Measurements from ENCODE around the gene ABTB2.

DNA sequence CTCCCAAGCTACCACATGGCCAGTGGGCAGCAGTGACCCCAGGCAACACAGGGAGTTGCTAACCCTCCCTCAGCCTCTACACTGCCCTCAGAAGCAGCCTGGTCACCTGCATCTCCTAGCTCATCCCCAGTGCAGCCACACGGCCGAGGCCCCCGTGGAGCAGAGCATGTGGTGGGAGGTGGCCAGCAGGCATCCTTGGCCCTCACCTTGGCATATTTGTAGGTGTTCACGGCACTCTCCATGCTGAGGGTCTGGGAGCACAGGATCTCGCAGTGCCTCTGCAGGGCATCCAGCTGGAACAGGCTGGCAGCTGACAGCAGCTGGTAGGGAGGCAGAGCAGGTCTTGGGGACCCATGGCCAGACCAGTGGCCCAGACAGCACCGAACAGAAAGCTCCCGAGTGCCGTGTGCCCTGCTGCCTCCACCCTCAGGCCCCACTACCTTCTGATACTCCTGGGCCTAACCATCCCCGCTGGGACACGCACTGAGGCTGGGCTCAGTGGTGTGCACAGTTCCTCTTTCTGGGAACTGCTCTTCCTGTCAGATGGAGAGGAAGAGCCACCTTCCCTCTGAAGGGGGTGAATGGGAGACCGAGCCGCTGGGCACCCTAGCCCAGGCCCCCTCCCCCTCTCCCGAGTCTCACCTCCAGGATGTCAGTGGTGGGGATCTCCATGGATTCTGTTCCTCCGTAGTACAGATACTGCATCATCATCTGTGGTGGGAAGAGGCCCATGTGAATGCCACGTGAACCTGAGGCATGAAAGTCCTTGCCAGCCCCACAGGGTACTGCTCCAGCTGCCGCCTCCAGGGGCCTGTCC, 203.5 kb downstream of the ABTB2 start:
- TF ChIP-seq, protein P1, sequence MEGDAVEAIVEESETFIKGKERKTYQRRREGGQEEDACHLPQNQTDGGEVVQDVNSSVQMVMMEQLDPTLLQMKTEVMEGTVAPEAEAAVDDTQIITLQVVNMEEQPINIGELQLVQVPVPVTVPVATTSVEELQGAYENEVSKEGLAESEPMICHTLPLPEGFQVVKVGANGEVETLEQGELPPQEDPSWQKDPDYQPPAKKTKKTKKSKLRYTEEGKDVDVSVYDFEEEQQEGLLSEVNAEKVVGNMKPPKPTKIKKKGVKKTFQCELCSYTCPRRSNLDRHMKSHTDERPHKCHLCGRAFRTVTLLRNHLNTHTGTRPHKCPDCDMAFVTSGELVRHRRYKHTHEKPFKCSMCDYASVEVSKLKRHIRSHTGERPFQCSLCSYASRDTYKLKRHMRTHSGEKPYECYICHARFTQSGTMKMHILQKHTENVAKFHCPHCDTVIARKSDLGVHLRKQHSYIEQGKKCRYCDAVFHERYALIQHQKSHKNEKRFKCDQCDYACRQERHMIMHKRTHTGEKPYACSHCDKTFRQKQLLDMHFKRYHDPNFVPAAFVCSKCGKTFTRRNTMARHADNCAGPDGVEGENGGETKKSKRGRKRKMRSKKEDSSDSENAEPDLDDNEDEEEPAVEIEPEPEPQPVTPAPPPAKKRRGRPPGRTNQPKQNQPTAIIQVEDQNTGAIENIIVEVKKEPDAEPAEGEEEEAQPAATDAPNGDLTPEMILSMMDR (IDR thresholded peaks at IDR 0.05), result no peak
- no peak for TF ChIP-seq POLR2A (IDR thresholded peaks at IDR 0.05)

All from esophagus squamous epithelium (tissue), 4 donors.